CD4-positive, alpha-beta T cell treated with Interferon alpha-2 for 1 hour (primary cell): ENCODE results near the gene UBE2E2.

Experiments
- DNase-seq, 2 donors: peaks; one replicate each; pipeline ENCODE4 v3.0.0-alpha.2; 2020 to 2022

UBE2E2 gene

GRCh38 chr3:23288286-23288685 is 85.2 kb downstream of the UBE2E2 start:
- no peak for DNase-seq

- DNase-seq = no peak
Measured at GRCh38 chr3:23288715-23289114, 85.6 kb downstream of the UBE2E2 start.

GRCh38 chr3:23292432-23292831 is 89.3 kb downstream of the UBE2E2 start:
- DNase-seq = no peak

GRCh38 chr3:23294770-23295387 is 91.8 kb downstream of the UBE2E2 start:
- DNase-seq = no peak

GRCh38 chr3:23301819-23302218 is 98.7 kb downstream of the UBE2E2 start:
- no peak for DNase-seq

GRCh38 chr3:23302271-23302670 is 99.1 kb downstream of the UBE2E2 start:
- no peak for DNase-seq

- DNase-seq = no peak
Measured at GRCh38 chr3:23303601-23304217, 100.6 kb downstream of the UBE2E2 start.

GRCh38 chr3:23304424-23304823 is 101.3 kb downstream of the UBE2E2 start:
- no peak for DNase-seq

GRCh38 chr3:23308986-23309625 is 106.0 kb downstream of the UBE2E2 start:
- DNase-seq = no peak

GRCh38 chr3:23312866-23313265 is 109.7 kb downstream of the UBE2E2 start:
- DNase-seq = no peak

- no peak for DNase-seq
Measured at GRCh38 chr3:23314981-23315762, 112.0 kb downstream of the UBE2E2 start.

GRCh38 chr3:23316924-23317323 is 113.8 kb downstream of the UBE2E2 start:
- DNase-seq = no peak

GRCh38 chr3:23319366-23320312 is 116.5 kb downstream of the UBE2E2 start:
- DNase-seq = no peak

- DNase-seq = no peak
Measured at GRCh38 chr3:23320586-23321570, 117.8 kb downstream of the UBE2E2 start.

GRCh38 chr3:23324745-23325144 is 121.6 kb downstream of the UBE2E2 start:
- peak; percentile 18 to 38 for DNase-seq

- no peak for DNase-seq
Measured at GRCh38 chr3:23325466-23326065, 122.4 kb downstream of the UBE2E2 start.

- DNase-seq = no peak
Measured at GRCh38 chr3:23329471-23330105, 126.5 kb downstream of the UBE2E2 start.

GRCh38 chr3:23330568-23330967 is 127.4 kb downstream of the UBE2E2 start:
- no peak for DNase-seq

- no peak for DNase-seq
Measured at GRCh38 chr3:23331141-23331935, 128.2 kb downstream of the UBE2E2 start.
